Measurements from ENCODE around the gene ARHGEF7. TPM values are rescaled to one million over a fixed set of nuclear protein-coding genes. Genes with fewer than 3 reads are reported as not detected.

The ARHGEF7 gene, protein sequence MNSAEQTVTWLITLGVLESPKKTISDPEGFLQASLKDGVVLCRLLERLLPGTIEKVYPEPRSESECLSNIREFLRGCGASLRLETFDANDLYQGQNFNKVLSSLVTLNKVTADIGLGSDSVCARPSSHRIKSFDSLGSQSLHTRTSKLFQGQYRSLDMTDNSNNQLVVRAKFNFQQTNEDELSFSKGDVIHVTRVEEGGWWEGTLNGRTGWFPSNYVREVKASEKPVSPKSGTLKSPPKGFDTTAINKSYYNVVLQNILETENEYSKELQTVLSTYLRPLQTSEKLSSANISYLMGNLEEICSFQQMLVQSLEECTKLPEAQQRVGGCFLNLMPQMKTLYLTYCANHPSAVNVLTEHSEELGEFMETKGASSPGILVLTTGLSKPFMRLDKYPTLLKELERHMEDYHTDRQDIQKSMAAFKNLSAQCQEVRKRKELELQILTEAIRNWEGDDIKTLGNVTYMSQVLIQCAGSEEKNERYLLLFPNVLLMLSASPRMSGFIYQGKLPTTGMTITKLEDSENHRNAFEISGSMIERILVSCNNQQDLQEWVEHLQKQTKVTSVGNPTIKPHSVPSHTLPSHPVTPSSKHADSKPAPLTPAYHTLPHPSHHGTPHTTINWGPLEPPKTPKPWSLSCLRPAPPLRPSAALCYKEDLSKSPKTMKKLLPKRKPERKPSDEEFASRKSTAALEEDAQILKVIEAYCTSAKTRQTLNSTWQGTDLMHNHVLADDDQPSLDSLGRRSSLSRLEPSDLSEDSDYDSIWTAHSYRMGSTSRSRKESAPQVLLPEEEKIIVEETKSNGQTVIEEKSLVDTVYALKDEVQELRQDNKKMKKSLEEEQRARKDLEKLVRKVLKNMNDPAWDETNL
- total RNA-seq, result 38.3 and 51.8 TPM in 2 replicates

DNA sequence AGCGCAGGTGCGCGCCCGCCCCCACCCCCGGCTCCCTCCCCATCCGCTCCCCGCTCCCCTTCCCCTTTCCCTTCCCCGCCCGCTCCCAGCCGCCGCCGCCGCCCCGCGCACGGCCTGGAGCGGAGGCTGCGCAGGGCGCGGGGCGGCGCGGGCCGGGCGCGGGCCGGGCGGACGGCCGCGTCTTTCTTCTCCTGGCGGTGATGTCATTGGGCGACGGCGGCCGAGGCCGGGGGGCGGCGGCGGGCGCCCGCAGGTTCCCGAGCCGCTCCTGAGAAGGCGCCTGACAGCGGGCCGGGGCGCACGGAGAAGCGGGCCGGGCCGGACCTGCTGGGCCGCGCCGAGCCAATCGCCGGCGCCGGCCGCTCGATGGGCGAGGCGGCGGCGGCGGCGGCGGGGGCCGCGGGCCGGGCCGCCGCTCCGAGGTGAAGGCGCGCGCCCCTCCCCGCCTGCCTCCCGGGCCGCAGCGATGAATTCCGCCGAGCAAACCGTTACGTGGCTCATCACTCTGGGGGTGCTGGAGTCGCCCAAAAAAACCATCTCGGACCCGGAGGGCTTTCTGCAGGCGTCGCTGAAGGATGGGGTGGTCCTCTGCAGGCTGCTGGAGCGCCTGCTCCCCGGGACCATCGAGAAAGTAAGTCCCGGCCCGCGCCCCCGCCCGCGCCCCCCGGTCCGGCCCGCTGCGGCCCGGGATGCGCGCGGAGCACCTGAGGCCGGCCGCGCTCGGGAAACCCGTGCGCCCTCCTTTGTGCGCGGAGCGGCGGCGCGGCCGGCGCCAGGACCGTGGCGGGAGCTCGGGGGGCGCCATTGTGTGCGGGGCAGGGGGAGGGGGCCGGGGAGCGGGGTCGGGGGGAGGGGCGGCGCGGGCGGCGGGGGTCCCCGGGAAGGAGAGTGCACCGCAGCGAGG lies at the start of gene ARHGEF7:
TSS of gene ARHGEF7 (plus strand) at position 250 of the 904 bp plus-strand sequence. CDS start at position 467, 217 bp downstream.

GRCh38 chr13:111319998-111320911 lies 205.1 kb downstream of the ARHGEF7 start, which contains the start of gene TEX29:
Gene TEX29, plus strand, starts transcription at chr13:111320642. Its CDS starts 249 bp downstream, at chr13:111320891.

Other genes starting within 250 kb of the ARHGEF7 start
- gene ANKRD10, start 200.2 kb upstream of the ARHGEF7 start, total RNA-seq, result 79.1 and 83.6 TPM in 2 replicates
- 0.26 TPM in 1 of 2 replicates, not detected in the other for gene TEX29, start 205.3 kb downstream of the ARHGEF7 start, total RNA-seq